HCT116 (cell line): ENCODE results near the gene ORAI2.
"Not testable (repeated sequence)": the region's sequence is repeated elsewhere in the genome, so short reads cannot be mapped to it uniquely, and the experiment has no call there.

Experiments used
- CTCF ChIP-seq, 3 experiments: fragments of 200-600 bp in 1 of 3; sonication (generic) in 1 of 3; IDR thresholded peaks in 2 of 3; conservative IDR thresholded peaks in 1 of 3; 2 replicates each; pipeline ENCODE4 v1.5.1; 2012 to 2017; ENCODE audit warnings: low read depth in 2 of 3, low read length in 2 of 3, antibody characterized with exemption in 1 of 3, borderline replicate concordance in 1 of 3, control low read depth in 1 of 3, mild to moderate bottlenecking in 1 of 3, mixed read lengths in 1 of 3, mixed run types in 1 of 3, moderate library complexity in 1 of 3; ENCODE audit not compliant: insufficient read depth in 1 of 3
- EZH2 ChIP-seq: fragments of 200-600 bp; sonication (generic); IDR thresholded peaks from 2 replicates; pipeline ENCODE4 v1.6.1; 2017; ENCODE audit warnings: antibody characterized with exemption, mixed run types
- JUND ChIP-seq: IDR thresholded peaks from 2 replicates; pipeline ENCODE4 v1.6.1; 2012
- MAX ChIP-seq: IDR thresholded peaks from 2 replicates; pipeline ENCODE4 v1.6.1; 2012
- POLR2A ChIP-seq: IDR thresholded peaks from 2 replicates; pipeline ENCODE4 v1.7.0; 2011; ENCODE audit warnings: borderline replicate concordance; ENCODE audit not compliant: insufficient read depth, insufficient read length; ENCODE audit errors: extremely low read depth
- POLR2AphosphoS5 ChIP-seq: IDR thresholded peaks from 2 replicates; pipeline ENCODE4 v1.6.1; 2011; ENCODE audit warnings: mild to moderate bottlenecking, low read depth, low read length, moderate library complexity
- SIN3A ChIP-seq: IDR thresholded peaks from 2 replicates; pipeline ENCODE4 v1.6.1; 2012; ENCODE audit warnings: low read depth

GRCh38 chr7:102474116-102474515 lies 40.7 kb downstream of the ORAI2 start:
- not testable (repeated sequence) for TF ChIP-seq CTCF (IDR thresholded peaks at IDR 0.05 in 2 of 3, conservative IDR thresholded peaks at IDR 0.05 in 1 of 3; ENCODE audit: borderline replicate concordance in 1 of 3, insufficient read depth in 1 of 3, low read depth in 2 of 3, low read length in 2 of 3); POLR2AphosphoS5; EZH2; SIN3A; POLR2A; MAX; JUND
